OCI-LY1 (cell line): ENCODE results near the gene LRRC45.

Source experiments
- H2AFZ ChIP-seq: fragments of 200-600 bp; sonication (generic), shearing (Covaris generic); 2 replicates; pipeline ENCODE4 v1.6.0; 2014; ENCODE audit warnings: antibody characterized with exemption, mild to moderate bottlenecking, low read length
- H3F3A ChIP-seq: fragments of 200-600 bp; sonication (generic), shearing (Covaris generic); 2 replicates; pipeline ENCODE4 v1.6.0; 2014; ENCODE audit warnings: mild to moderate bottlenecking, antibody characterized with exemption, low read length, moderate library complexity; ENCODE audit not compliant: insufficient read depth
- H3K27ac ChIP-seq: fragments of 200-600 bp; sonication (generic); 2 replicates; pipeline ENCODE4 v1.5.1; 2014; ENCODE audit warnings: low read length, mixed run types, mild to moderate bottlenecking, low read depth; ENCODE audit not compliant: poor library complexity, severe bottlenecking
- H3K27me3 ChIP-seq: fragments of 200-600 bp; sonication (generic); 2 replicates; pipeline ENCODE4 v1.6.0; 2014; ENCODE audit warnings: antibody characterized with exemption, mild to moderate bottlenecking, low read length, moderate library complexity; ENCODE audit not compliant: insufficient read depth
- H3K36me3 ChIP-seq: fragments of 200-600 bp; sonication (generic); 2 replicates; pipeline ENCODE4 v1.6.1; 2014; ENCODE audit warnings: mild to moderate bottlenecking, antibody characterized with exemption, low read length, moderate library complexity, mixed read lengths; ENCODE audit not compliant: insufficient read depth
- H3K4me1 ChIP-seq: fragments of 200-600 bp; sonication (generic); 2 replicates; pipeline ENCODE4 v1.5.1; 2014; ENCODE audit warnings: mild to moderate bottlenecking, low read length, moderate library complexity; ENCODE audit not compliant: insufficient read depth, severe bottlenecking
- H3K4me2 ChIP-seq: fragments of 200-600 bp; sonication (generic), shearing (Covaris generic); 2 replicates; pipeline ENCODE4 v1.6.1; 2014; ENCODE audit warnings: low read length
- H3K4me3 ChIP-seq: fragments of 200-600 bp; sonication (generic); 2 replicates; pipeline ENCODE4 v1.5.1; 2014; ENCODE audit warnings: low read length, low read depth, mild to moderate bottlenecking, mixed read lengths; ENCODE audit not compliant: poor library complexity, severe bottlenecking
- H3K79me2 ChIP-seq: fragments of 200-600 bp; shearing (Covaris generic); 2 replicates; pipeline ENCODE4 v1.6.1; 2016; ENCODE audit warnings: mixed run types, low read length, mixed read lengths; ENCODE audit not compliant: insufficient read depth
- H3K9ac ChIP-seq: fragments of 200-600 bp; sonication (generic), shearing (Covaris generic); 2 replicates; pipeline ENCODE4 v1.6.1; 2014; ENCODE audit warnings: mild to moderate bottlenecking, low read length, mixed read lengths
- H3K9me2 ChIP-seq: fragments of 200-600 bp; sonication (generic), shearing (Covaris generic); 2 replicates; pipeline ENCODE4 v1.6.1; 2014; ENCODE audit warnings: low read depth, mild to moderate bottlenecking, low read length, mixed read lengths
- H3K9me3 ChIP-seq: fragments of 200-600 bp; shearing (Covaris generic); 2 replicates; pipeline ENCODE4 v1.6.1; 2014; ENCODE audit warnings: low read length, mixed read lengths
- H4K20me1 ChIP-seq: fragments of 200-600 bp; sonication (generic), shearing (Covaris generic); 2 replicates; pipeline ENCODE4 v1.6.0; 2016; ENCODE audit warnings: mild to moderate bottlenecking, low read length; ENCODE audit not compliant: insufficient read depth
- EZH2 ChIP-seq: fragments of 200-600 bp; sonication (generic), shearing (Covaris generic); IDR thresholded peaks from 2 replicates; pipeline ENCODE4 v1.8.0; 2017; ENCODE audit warnings: borderline replicate concordance, mixed run types, mild to moderate bottlenecking, antibody characterized with exemption, low read length, moderate library complexity, mixed read lengths
- TF ChIP-seq, protein P1 (sequence below): fragments of 200-600 bp; sonication (generic), shearing (Covaris generic); IDR thresholded peaks from 2 replicates; pipeline ENCODE4 v1.5.1; 2017; ENCODE audit warnings: mild to moderate bottlenecking, antibody characterized with exemption, low read length, moderate library complexity, mixed read lengths

LRRC45 gene

DNA sequence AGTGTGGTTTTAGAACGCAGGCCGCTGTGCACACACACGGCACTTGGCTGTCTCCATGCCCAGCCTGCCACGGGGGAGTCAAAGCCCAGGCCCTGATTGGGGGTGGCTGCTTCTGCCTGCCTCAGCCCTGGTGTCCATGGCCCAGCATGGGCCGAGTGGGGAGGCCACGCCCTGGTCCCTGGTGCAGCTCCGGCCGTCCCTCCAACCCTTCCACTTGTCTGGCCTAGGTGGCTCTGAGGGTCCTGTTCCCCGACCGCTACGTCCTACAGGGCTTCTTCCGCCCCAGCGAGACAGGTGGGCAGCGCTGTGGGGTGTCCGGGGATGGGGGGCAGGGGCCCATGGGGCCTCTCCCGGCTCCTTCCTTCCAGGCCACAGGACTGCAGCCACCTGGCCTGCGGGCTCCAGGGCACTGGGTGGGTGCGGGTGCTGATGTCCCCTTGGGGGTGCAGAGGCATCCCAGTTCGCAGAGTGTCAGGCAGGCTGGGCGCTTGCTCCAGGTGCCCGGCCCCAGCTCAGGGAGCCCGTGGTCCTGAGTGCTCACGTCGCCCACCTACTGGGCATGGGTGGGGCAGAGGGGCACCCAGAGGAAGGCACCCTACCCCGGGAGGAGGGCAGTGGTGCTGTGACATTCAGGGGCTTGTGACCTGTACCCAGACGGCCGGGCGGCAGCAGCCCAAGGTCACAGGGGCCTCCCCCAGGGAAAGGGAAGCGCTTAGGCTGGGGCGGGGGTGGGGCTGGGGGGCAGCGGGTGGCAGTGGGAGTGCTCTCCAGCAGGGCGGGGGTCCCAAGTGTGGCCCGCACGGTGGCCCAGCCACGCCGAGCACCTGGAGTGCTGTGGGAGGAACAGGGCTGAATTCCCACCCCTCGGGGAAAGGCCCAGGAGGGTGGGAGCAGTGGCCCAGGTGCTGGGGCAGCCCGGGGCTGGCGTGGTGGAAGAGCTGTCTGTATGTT is 12.3 kb upstream of the LRRC45 start:
- Histone ChIP-seq H3K9me3 (no peaks in the 10 kb centered on the region), H2AFZ (no peak overlapping the region), H3K27me3 (peaks cover 3% of the 10 kb centered on the region; the same call in 1 of the 2 replicates), H3K27ac (no peak overlapping the region), H3K9ac (no peak overlapping the region), H3K4me3 (no peak overlapping the region), H3K4me2 (no peak overlapping the region), H3K79me2 (no peaks in the 10 kb centered on the region), H3K9me2 (no peaks in the 10 kb centered on the region), H3F3A (no peaks in the 10 kb centered on the region), H4K20me1 (no peaks in the 10 kb centered on the region), H3K4me1 (no peaks in the 10 kb centered on the region), H3K36me3 (no peaks in the 10 kb centered on the region; the same call in 1 of the 2 replicates)
- no peak for TF ChIP-seq EZH2
- TF ChIP-seq, protein P1, sequence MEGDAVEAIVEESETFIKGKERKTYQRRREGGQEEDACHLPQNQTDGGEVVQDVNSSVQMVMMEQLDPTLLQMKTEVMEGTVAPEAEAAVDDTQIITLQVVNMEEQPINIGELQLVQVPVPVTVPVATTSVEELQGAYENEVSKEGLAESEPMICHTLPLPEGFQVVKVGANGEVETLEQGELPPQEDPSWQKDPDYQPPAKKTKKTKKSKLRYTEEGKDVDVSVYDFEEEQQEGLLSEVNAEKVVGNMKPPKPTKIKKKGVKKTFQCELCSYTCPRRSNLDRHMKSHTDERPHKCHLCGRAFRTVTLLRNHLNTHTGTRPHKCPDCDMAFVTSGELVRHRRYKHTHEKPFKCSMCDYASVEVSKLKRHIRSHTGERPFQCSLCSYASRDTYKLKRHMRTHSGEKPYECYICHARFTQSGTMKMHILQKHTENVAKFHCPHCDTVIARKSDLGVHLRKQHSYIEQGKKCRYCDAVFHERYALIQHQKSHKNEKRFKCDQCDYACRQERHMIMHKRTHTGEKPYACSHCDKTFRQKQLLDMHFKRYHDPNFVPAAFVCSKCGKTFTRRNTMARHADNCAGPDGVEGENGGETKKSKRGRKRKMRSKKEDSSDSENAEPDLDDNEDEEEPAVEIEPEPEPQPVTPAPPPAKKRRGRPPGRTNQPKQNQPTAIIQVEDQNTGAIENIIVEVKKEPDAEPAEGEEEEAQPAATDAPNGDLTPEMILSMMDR = no peak

DNA sequence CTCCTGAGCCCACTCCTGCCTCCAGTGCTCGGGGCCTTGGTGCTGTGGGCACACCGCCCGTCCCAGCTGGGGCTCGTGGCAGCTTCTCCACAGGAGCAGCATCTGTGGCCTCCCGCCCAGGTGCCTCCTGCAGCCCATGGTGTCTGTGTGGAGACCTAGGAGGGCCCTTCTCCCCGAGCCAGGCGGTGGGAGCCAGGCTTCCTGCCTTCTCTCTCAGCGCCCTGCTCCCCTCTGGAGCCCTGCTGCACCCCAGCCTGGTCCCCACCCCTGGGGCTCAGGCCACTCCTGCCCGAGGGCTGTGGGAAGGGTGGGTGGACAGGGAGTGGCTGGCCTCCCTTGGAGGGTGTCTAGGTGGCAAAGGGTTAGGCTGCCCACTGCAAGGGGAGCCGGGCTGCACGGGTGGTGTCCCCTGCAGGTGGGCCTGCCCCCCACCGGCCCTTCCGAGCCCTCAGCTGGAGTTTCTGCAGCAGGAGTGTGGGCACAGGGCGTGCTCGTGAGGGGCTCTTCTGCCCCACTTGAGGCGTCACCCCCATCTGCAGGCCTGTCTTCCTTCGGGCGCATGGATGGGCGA is 11.4 kb upstream of the LRRC45 start:
- H3K4me2 ChIP-seq = no peak overlapping the region
- no peaks in the 10 kb centered on the region; the same call in 1 of the 2 replicates for H3K36me3 ChIP-seq
- H3K27me3 ChIP-seq = peaks cover 3% of the 10 kb centered on the region; the same call in 1 of the 2 replicates
- H2AFZ ChIP-seq = no peak overlapping the region
- H3K9me2 ChIP-seq = no peaks in the 10 kb centered on the region
- no peaks in the 10 kb centered on the region for H3K9me3 ChIP-seq
- no peaks in the 10 kb centered on the region for H4K20me1 ChIP-seq
- H3K27ac ChIP-seq = no peak overlapping the region
- no peaks in the 10 kb centered on the region for H3K4me1 ChIP-seq
- TF ChIP-seq EZH2 = no peak
- TF ChIP-seq, protein P1 = no peak
- H3K9ac ChIP-seq = no peak overlapping the region
- H3K4me3 ChIP-seq = no peak overlapping the region
- H3K79me2 ChIP-seq = no peaks in the 10 kb centered on the region
- no peaks in the 10 kb centered on the region for H3F3A ChIP-seq

DNA sequence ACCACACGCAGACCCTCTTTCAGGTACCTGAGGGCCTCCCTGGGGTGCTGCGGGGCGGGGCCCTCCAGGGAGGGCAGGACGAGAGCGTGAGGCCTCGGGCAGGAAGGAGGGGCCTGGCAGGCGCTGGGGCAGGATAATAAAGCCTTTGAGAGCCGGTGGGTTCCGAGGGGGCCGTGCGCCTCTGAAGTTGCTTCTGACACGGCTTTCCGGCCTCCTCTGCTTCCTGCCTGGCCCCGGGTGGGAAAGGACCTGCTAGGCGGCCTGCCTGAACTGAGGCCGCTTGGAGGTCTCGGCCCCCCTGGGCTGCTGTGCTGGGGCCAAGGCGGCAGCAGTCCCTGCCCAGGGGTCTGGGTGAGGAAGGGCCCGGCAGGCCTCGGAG is 10.9 kb upstream of the LRRC45 start:
- Histone ChIP-seq H2AFZ (no peak overlapping the region), H3K27me3 (peaks cover 3% of the 10 kb centered on the region; the same call in 1 of the 2 replicates), H3K9me2 (no peaks in the 10 kb centered on the region), H3K36me3 (no peaks in the 10 kb centered on the region; the same call in 1 of the 2 replicates), H3K9me3 (no peaks in the 10 kb centered on the region), H3K4me2 (no peak overlapping the region), H3K9ac (no peak overlapping the region), H3K79me2 (no peaks in the 10 kb centered on the region), H3K4me3 (no peak overlapping the region), H3K4me1 (no peaks in the 10 kb centered on the region), H3F3A (no peaks in the 10 kb centered on the region), H4K20me1 (no peaks in the 10 kb centered on the region), H3K27ac (no peak overlapping the region)
- TF ChIP-seq, protein P1 = no peak
- TF ChIP-seq EZH2 = no peak
